Pancreas (tissue), 10 donors: Measurements from ENCODE around the gene AQP12B. TPM values are rescaled to one million over a fixed set of nuclear protein-coding genes. Genes with fewer than 3 reads are reported as not detected.

Experiments used
- ATAC-seq, 4 donors: fragments of 200-7000 bp; cut with Tn5 transposase; one replicate each; pipeline versions ENCODE4 v1.8.0 to v1.9.1; 2020; ENCODE audit warnings: mild to moderate bottlenecking in 4 of 4, moderate library complexity in 4 of 4
- DNase-seq, 6 donors: peaks; one replicate each; pipeline ENCODE4 v3.0.0-alpha.2; 2020
- FAIRE-seq: peaks from 2 replicates; lab custom pipeline; 2012; peaks lifted over from hg19 to GRCh38; lab: Jason Lieb, UNC
- H3K27ac ChIP-seq, 4 donors: fragments of 200-600 bp; sonication (generic); 1 replicate in 3 of 4; 2 replicates in 1 of 4; pipeline versions ENCODE4 v1.5.0 to v1.8.0; 2020
- H3K27me3 ChIP-seq, 4 donors: fragments of 200-600 bp; one replicate each; pipeline ENCODE4 v1.8.0; 2021
- H3K36me3 ChIP-seq, 3 donors: fragments of 200-600 bp; sonication (generic) in 1 of 3; one replicate each; pipeline versions ENCODE4 v1.5.0 to v1.8.0; 2020 to 2021
- H3K4me1 ChIP-seq, 3 donors: fragments of 200-600 bp; one replicate each; pipeline ENCODE4 v1.8.0; 2021
- H3K4me3 ChIP-seq, 4 donors: fragments of 200-600 bp; sonication (generic) in 2 of 4; one replicate each; pipeline versions ENCODE4 v1.5.0 to v1.8.0; 2020 to 2021
- H3K9me3 ChIP-seq, 4 donors: fragments of 200-600 bp; one replicate each; pipeline ENCODE4 v1.8.0; 2021
- CTCF ChIP-seq, 4 donors: fragments of 200-600 bp; sonication (generic) in 3 of 4; IDR thresholded peaks; one replicate each; pipeline versions ENCODE4 v1.5.0 to v1.8.0; 2021; ENCODE audit warnings: antibody characterized with exemption in 4 of 4
- WGBS, 2 donors: extraction: QIAGEN DNeasy Blood & Tissue Kit; methylation state at CpG; one replicate each; pipeline ENCODE4 v1.1.7; 2013; 5-methylcytosine and 5-hydroxymethylcytosine counted together
- intact Hi-C, 3 donors: fragments of 100-400 bp; cut with DNase I; formaldehyde crosslinking; loops; one replicate each; pipeline versions ENCODE4 v1.11.1 to v1.14.2; 2022
- polyA plus RNA-seq, 2 donors: library from polyadenylated mRNA; stranded (reverse); fragments of 200-250 nt; gene quantifications; one replicate each; pipeline ENCODE4 v1.2.3, GENCODE V29; 2013
- total RNA-seq, 6 donors: library from RNA; stranded (reverse); fragmentation: NEBNext Ultra II Directional in 4 of 6; extraction: Animal tissue kit (Norgen Biotek cat#: 25700) in 4 of 6; gene quantifications; one replicate each; pipeline versions ENCODE4 v1.2.1 to v1.2.4, GENCODE V29; 2021 to 2023
- donor health status: healthy with polysubstance abuse.
- donor health status: DM: no; HTN: no; CAD: no; lungs with moderate emphysema.
- donor health status: DM: no; HTN: no; CAD: no.
- donor health status: control.
- donor health status: control.
- donor health status: Bipolar disorder and iron deficiency.
- donor health status: DM: yes; HTN: yes; CAD: no.
- donor health status: DM: no; HTN: no; CAD: no.
- donor health status: DM: no; HTN: no; CAD: no.
- donor health status: DM: yes; HTN: yes; CAD: no.

The AQP12B gene
- total and polyA plus RNA-seq, 8 donors = 54.2 to 240 (median 154) TPM

- DNase-seq = no peak
- no peak overlapping the region for H3K4me3 ChIP-seq
These were observed 36.3 kb downstream of the AQP12B start for GRCh38 chr2:240646176-240646899.

GRCh38 chr2:240645801-240646175 is 36.9 kb downstream of the AQP12B start:
- no peaks in the 10 kb centered on the region for H3K9me3 ChIP-seq
- intact Hi-C loops = loop anchor here in 1 of 3 donors (10.0 kb wide), 1 partner anchor 59 kb away; no protein-coding TSS in a partner anchor
- no peaks in the 10 kb centered on the region for H3K27me3 ChIP-seq
- no peaks in the 10 kb centered on the region for H3K36me3 ChIP-seq
- no peak for ATAC-seq
- TF ChIP-seq CTCF (IDR thresholded peaks at IDR 0.05) = no peak
- H3K27ac ChIP-seq = no peak overlapping the region
- FAIRE-seq = no peak
- H3K4me3 ChIP-seq = no peak overlapping the region
- no peak for DNase-seq
- H3K4me1 ChIP-seq = no peaks in the 10 kb centered on the region
- 74 to 82% methylated on average over 10 of the region's 10 CpGs for whole genome bisulfite sequencing, 2 donors

More at GRCh38 chr2:240646176-240646899, 36.3 kb downstream of the AQP12B start:
- no peaks in the 10 kb centered on the region for H3K9me3 ChIP-seq
- H3K4me1 ChIP-seq = no peaks in the 10 kb centered on the region
- 64 to 78% methylated on average over 36 of the region's 36 CpGs for WGBS, 2 donors
- intact Hi-C loops = loop anchor here in 1 of 3 donors (10.0 kb wide), 1 partner anchor 58 kb away; no protein-coding TSS in a partner anchor
- no peak overlapping the region for H3K27ac ChIP-seq
- no peaks in the 10 kb centered on the region for H3K36me3 ChIP-seq
- no peak for TF ChIP-seq CTCF (IDR thresholded peaks at IDR 0.05)
- FAIRE-seq (no peak), ATAC-seq (no peak)
- no peaks in the 10 kb centered on the region for H3K27me3 ChIP-seq

GRCh38 chr2:240645346-240645745 is 37.3 kb downstream of the AQP12B start:
- intact Hi-C loops = loop anchor here in 1 of 3 donors (10.0 kb wide), 1 partner anchor 59 kb away; no protein-coding TSS in a partner anchor
- Histone ChIP-seq H3K36me3 (no peaks in the 10 kb centered on the region), H3K4me3 (no peak overlapping the region), H3K27me3 (no peaks in the 10 kb centered on the region), H3K9me3 (no peaks in the 10 kb centered on the region), H3K4me1 (no peaks in the 10 kb centered on the region), H3K27ac (no peak overlapping the region)
- FAIRE-seq (no peak), DNase-seq (peak in 1 of 6 donors; percentile 42), ATAC-seq (no peak)
- 77 to 88% methylated on average over 10 of the region's 10 CpGs for WGBS, 2 donors
- no peak for TF ChIP-seq CTCF (IDR thresholded peaks at IDR 0.05)

- no peak for FAIRE-seq
These were observed 37.8 kb downstream of the AQP12B start for GRCh38 chr2:240644859-240645301.

More at GRCh38 chr2:240644859-240645301, 37.8 kb downstream of the AQP12B start:
- DNase-seq (peak in 1 of 6 donors; percentile 27), ATAC-seq (no peak)
- Histone ChIP-seq H3K9me3 (no peaks in the 10 kb centered on the region), H3K27ac (no peak overlapping the region), H3K4me3 (no peak overlapping the region), H3K4me1 (no peaks in the 10 kb centered on the region), H3K36me3 (no peaks in the 10 kb centered on the region), H3K27me3 (no peaks in the 10 kb centered on the region)
- TF ChIP-seq CTCF (IDR thresholded peaks at IDR 0.05) = no peak
- 38 to 51% methylated on average over 8 of the region's 8 CpGs for WGBS, 2 donors
- intact Hi-C loops = loop anchor here in 1 of 3 donors (10.0 kb wide), 1 partner anchor 60 kb away; no protein-coding TSS in a partner anchor
